Glutamatergic neuron (in vitro differentiated cells): ENCODE results near the gene DLG4. TPM values are rescaled to one million over a fixed set of nuclear protein-coding genes. Genes with fewer than 3 reads are reported as not detected.
A peak's percentile ranks its signal among the peaks of the same experiment; 100 is the strongest.

Experiments used
- DNase-seq: peaks from one replicate; pipeline ENCODE4 v3.0.0; 2022
- H3K27ac Mint-ChIP-seq: one replicate; pipeline ENCODE4 v1.8.0; 2020; ENCODE audit warnings: mild to moderate bottlenecking, mixed read lengths, inconsistent platforms; ENCODE audit not compliant: unreplicated experiment
- H3K27me3 Mint-ChIP-seq: one replicate; pipeline ENCODE4 v1.8.0; 2020; ENCODE audit warnings: mild to moderate bottlenecking, moderate library complexity, mixed read lengths, inconsistent platforms; ENCODE audit not compliant: unreplicated experiment
- H3K36me3 Mint-ChIP-seq: one replicate; pipeline ENCODE4 v1.8.0; 2020; ENCODE audit warnings: mild to moderate bottlenecking, mixed read lengths, inconsistent platforms; ENCODE audit not compliant: unreplicated experiment
- H3K4me1 Mint-ChIP-seq: one replicate; pipeline ENCODE4 v1.8.0; 2020; ENCODE audit warnings: mild to moderate bottlenecking, low read depth, mixed read lengths, inconsistent platforms; ENCODE audit not compliant: unreplicated experiment
- H3K4me3 Mint-ChIP-seq: one replicate; pipeline ENCODE4 v1.8.0; 2020; ENCODE audit warnings: mild to moderate bottlenecking, mixed read lengths, inconsistent platforms; ENCODE audit not compliant: unreplicated experiment
- H3K9me3 Mint-ChIP-seq: one replicate; pipeline ENCODE4 v1.8.0; 2020; ENCODE audit warnings: mild to moderate bottlenecking, moderate library complexity, mixed read lengths, inconsistent platforms; ENCODE audit not compliant: unreplicated experiment
- CTCF ChIP-seq: fragments of 200-600 bp; sonication (generic); IDR thresholded peaks from one replicate; pipeline ENCODE4 v1.5.0; 2021; ENCODE audit not compliant: partially characterized antibody, unreplicated experiment
- microRNA-seq: library from miRNA; unstranded; fragments of <30 nt; microRNA quantifications from one replicate; pipeline ENCODE4, GENCODE V29; 2020; ENCODE audit not compliant: unreplicated experiment
- total RNA-seq: library from RNA; stranded (reverse); fragmentation: NEBNext Ultra II Directional; extraction: Animal tissue kit (Norgen Biotek cat#: 25700); gene quantifications from one replicate; pipeline ENCODE4 v1.2.1, GENCODE V29; 2021; ENCODE audit not compliant: unreplicated experiment

The DLG4 gene
- total RNA-seq, 1 donor from 2014 or later, result 157 TPM

DNA sequence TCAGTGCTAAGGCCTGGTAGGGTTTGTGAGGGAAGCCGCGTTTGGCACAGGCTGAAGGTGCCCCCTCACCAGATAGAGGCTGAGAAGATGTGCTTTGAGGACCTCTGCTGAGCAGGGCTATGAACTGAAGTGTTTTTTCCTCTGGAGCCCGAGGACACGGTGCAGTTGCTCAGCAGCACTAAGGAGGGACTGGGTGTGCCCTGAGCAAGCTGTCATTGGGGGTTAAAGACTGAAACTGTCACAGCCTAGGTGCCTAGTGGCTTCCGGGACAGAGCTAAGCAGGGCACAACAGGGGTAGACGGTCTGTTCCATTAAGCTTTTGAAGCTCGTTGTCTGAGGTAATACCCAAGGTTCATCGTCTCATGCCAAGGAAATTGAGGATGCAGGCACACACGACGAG, 80.2 kb downstream of the DLG4 start:
- H3K27me3 Mint-ChIP-seq, result peaks cover 6% of the 10 kb centered on the region
- H3K36me3 Mint-ChIP-seq, result no peaks in the 10 kb centered on the region
- no peak for TF ChIP-seq CTCF
- no peak overlapping the region for H3K4me3 Mint-ChIP-seq
- H3K9me3 Mint-ChIP-seq, result peaks cover 1% of the 10 kb centered on the region
- no peak for DNase-seq
- H3K27ac Mint-ChIP-seq, result no peak overlapping the region
- H3K4me1 Mint-ChIP-seq, result no peaks in the 10 kb centered on the region

DNA sequence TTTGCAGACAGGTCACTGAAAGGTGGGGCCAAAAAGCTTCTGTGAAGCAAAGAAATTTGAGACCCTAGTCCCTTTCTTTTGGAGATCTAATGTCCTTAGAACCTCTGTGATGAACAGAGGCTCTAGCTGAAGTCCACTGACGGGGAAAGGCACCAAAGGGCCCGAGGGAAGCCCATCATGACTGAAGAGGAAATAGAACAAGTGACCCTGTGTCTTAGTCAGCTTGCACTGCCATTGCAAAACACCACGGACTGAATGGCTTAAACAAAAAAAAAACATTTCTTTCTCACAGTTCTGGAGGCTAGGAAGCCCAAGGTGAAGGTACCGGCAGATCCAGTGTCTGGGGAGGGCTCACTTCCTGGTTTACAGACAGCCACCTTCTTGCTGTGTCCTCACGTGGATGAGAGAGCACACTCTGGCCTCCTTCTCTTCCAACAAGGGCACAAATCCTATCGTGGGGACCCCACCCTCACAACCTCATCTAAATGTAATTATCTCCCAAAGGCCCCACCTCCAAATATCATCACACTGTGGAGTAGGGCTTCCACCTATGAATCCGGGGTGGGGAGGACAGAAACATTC, 80.7 kb downstream of the DLG4 start:
- Mint-ChIP-seq H3K27ac (no peak overlapping the region), H3K36me3 (no peaks in the 10 kb centered on the region), H3K4me3 (no peak overlapping the region), H3K27me3 (peaks cover 6% of the 10 kb centered on the region), H3K4me1 (no peaks in the 10 kb centered on the region), H3K9me3 (peaks cover 1% of the 10 kb centered on the region)
- no peak for DNase-seq
- TF ChIP-seq CTCF, result no peak

DNA sequence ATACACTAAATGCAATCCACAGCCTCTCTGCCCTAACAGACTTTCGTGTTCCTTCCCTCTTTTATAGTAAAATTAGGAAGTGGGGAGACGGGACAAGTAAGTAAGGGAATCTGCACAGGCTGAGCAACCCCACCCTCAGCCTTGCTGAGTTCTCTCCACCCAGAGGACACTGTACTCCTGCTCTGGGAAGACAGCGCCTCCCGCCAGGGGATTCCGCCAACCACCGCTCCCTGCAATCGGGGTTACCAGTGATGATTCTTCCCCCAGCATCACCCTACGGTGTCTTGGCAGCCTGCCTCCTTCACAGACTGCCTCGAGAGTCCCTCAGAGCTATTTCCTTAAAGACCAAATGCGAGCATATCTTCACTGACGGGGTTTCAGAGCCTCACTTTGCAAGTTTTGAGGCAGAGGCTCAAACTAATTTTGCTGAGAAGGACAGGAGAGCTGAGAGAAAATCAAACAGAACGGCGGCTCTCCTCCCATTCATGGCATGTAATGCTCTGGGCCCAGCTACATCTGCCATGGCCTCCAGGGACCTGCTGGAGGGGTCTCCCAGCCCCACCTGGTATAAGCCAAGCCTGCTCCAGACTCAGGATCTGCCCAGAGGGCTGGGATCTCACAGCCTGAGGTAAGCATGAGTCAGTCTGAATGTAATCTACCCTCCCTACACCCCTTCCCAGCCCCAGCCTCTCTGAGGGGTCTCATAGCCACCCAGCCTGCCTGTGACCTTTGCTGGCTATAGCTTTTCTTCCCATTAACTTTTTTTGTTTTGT, 82.3 kb downstream of the DLG4 start:
- Mint-ChIP-seq H3K27ac (no peak overlapping the region), H3K4me1 (peaks cover 6% of the 10 kb centered on the region), H3K27me3 (peaks cover 7% of the 10 kb centered on the region), H3K36me3 (no peaks in the 10 kb centered on the region), H3K9me3 (peaks cover 1% of the 10 kb centered on the region), H3K4me3 (no peak overlapping the region)
- TF ChIP-seq CTCF, result no peak
- no peak for DNase-seq

Small RNA genes within 50 kb of the gene (microRNA-seq; reads per million reads assigned to microRNA genes)
- 8,679 reads per million, percentile 98 among the genes with 10 or more reads in this experiment for gene MIR324

Other genes starting within 250 kb of the DLG4 start
- not detected for gene ALOX12, start 223.8 kb downstream of the DLG4 start, total RNA-seq
- 179 TPM for gene RNASEK, start 207.2 kb downstream of the DLG4 start, total RNA-seq
- not detected for gene BCL6B, start 196.8 kb downstream of the DLG4 start, total RNA-seq
- gene SLC16A13, start 183.8 kb downstream of the DLG4 start, total RNA-seq, result 2.9 TPM
- gene SLC16A11, start 175.7 kb downstream of the DLG4 start, total RNA-seq, result 0.54 TPM
- gene CLEC10A, start 139.6 kb downstream of the DLG4 start, total RNA-seq, result not detected
- gene ASGR2, start 105.0 kb downstream of the DLG4 start, total RNA-seq, result not detected
- 29.0 TPM for gene ASGR1, start 40.5 kb downstream of the DLG4 start, total RNA-seq
- 375 TPM for gene ACADVL, start 102 bp upstream of the DLG4 start, total RNA-seq
- gene DVL2, start 14.7 kb upstream of the DLG4 start, total RNA-seq, result 79.1 TPM
- 72.3 TPM for gene PHF23, start 19.6 kb upstream of the DLG4 start, total RNA-seq
- 908 TPM for gene GABARAP, start 22.6 kb upstream of the DLG4 start, total RNA-seq
- 185 TPM for gene CTDNEP1, start 31.9 kb upstream of the DLG4 start, total RNA-seq
- 34.1 TPM for gene ELP5, start 32.4 kb upstream of the DLG4 start, total RNA-seq
- 0.44 TPM for gene CLDN7, start 42.6 kb upstream of the DLG4 start, total RNA-seq
- 0.42 TPM for gene SLC2A4, start 61.9 kb upstream of the DLG4 start, total RNA-seq
- gene YBX2, start 74.8 kb upstream of the DLG4 start, total RNA-seq, result 1.3 TPM
- 347 TPM for gene EIF5A, start 87.8 kb upstream of the DLG4 start, total RNA-seq
- 98.3 TPM for gene GPS2, start 95.5 kb upstream of the DLG4 start, total RNA-seq
- 97.6 TPM for gene NEURL4, start 109.5 kb upstream of the DLG4 start, total RNA-seq
- not detected for gene ACAP1, start 116.7 kb upstream of the DLG4 start, total RNA-seq
- gene KCTD11, start 132.3 kb upstream of the DLG4 start, total RNA-seq, result 2.2 TPM
- gene TMEM95, start 135.3 kb upstream of the DLG4 start, total RNA-seq, result not detected
- 0.34 TPM for gene TNK1, start 161.3 kb upstream of the DLG4 start, total RNA-seq
- gene PLSCR3, start 174.7 kb upstream of the DLG4 start, total RNA-seq, result 78.1 TPM
- gene TMEM256, start 184.3 kb upstream of the DLG4 start, total RNA-seq, result 51.6 TPM
- 90.8 TPM for gene NLGN2, start 188.0 kb upstream of the DLG4 start, total RNA-seq
- gene SPEM1, start 200.5 kb upstream of the DLG4 start, total RNA-seq, result not detected
- not detected for gene SPEM2, start 205.8 kb upstream of the DLG4 start, total RNA-seq
- not detected for gene SPEM3, start 209.0 kb upstream of the DLG4 start, total RNA-seq
- gene TMEM102, start 215.6 kb upstream of the DLG4 start, total RNA-seq, result 0.42 TPM
- gene FGF11, start 219.7 kb upstream of the DLG4 start, total RNA-seq, result 4.8 TPM
- 16.4 TPM for gene CHRNB1, start 225.2 kb upstream of the DLG4 start, total RNA-seq